Progenitor cell of endocrine pancreas (in vitro differentiated cells): Measurements from ENCODE around the gene ADH1A. TPM values are rescaled to one million over a fixed set of nuclear protein-coding genes. Genes with fewer than 3 reads are reported as not detected.
"Not testable (repeated sequence)": the region's sequence is repeated elsewhere in the genome, so short reads cannot be mapped to it uniquely, and the experiment has no call there.

Experiments used
- DNase-seq: peaks from one replicate; pipeline ENCODE4 v3.0.0; 2021; ENCODE audit warnings: low spot score; ENCODE audit not compliant: unreplicated experiment
- H3K27ac Mint-ChIP-seq: 2 replicates; pipeline ENCODE4 v1.8.0; 2021; ENCODE audit warnings: mild to moderate bottlenecking, moderate library complexity, mixed read lengths
- H3K27me3 Mint-ChIP-seq: 2 replicates; pipeline ENCODE4 v1.8.0; 2021; ENCODE audit warnings: mixed read lengths
- H3K36me3 Mint-ChIP-seq: 2 replicates; pipeline ENCODE4 v1.8.0; 2022; ENCODE audit warnings: mixed read lengths; ENCODE audit not compliant: insufficient read depth
- H3K4me1 Mint-ChIP-seq: 2 replicates; pipeline ENCODE4 v1.8.0; 2021; ENCODE audit warnings: low read depth, mixed read lengths
- H3K4me3 Mint-ChIP-seq: 2 replicates; pipeline ENCODE4 v1.8.0; 2021; ENCODE audit warnings: low read depth, mild to moderate bottlenecking, moderate library complexity, mixed read lengths
- H3K9me3 Mint-ChIP-seq: 2 replicates; pipeline ENCODE4 v1.8.0; 2021; ENCODE audit warnings: low read depth, mixed read lengths
- CTCF ChIP-seq: fragments of 200-600 bp; sonication (generic); IDR thresholded peaks from one replicate; pipeline ENCODE4 v1.5.0; 2021; ENCODE audit warnings: antibody characterized with exemption, mild to moderate bottlenecking; ENCODE audit not compliant: unreplicated experiment
- total RNA-seq: library from RNA; stranded (reverse); gene quantifications from 2 replicates; pipeline ENCODE4 v1.2.1, GENCODE V29; 2021

The ADH1A gene
- total RNA-seq, 1 donor from 2014 or later: 5.6 TPM

- TF ChIP-seq CTCF: no peak
- Mint-ChIP-seq H3K27me3 (peaks cover 14% of the 10 kb centered on the region), H3K27ac (no peak overlapping the region), H3K36me3 (no peaks in the 10 kb centered on the region), H3K4me3 (no peak overlapping the region), H3K4me1 (peaks cover 3% of the 10 kb centered on the region), H3K9me3 (peaks cover 16% of the 10 kb centered on the region)
- DNase-seq: no peak
These were observed 39.1 kb upstream of the ADH1A start for GRCh38 chr4:99329876-99330275.

- no peak for DNase-seq
- no peaks in the 10 kb centered on the region for H3K36me3 Mint-ChIP-seq
- no peak overlapping the region for H3K27ac Mint-ChIP-seq
- H3K4me1 Mint-ChIP-seq: peaks cover 7% of the 10 kb centered on the region
- no peak overlapping the region for H3K4me3 Mint-ChIP-seq
- H3K9me3 Mint-ChIP-seq: peaks cover 16% of the 10 kb centered on the region
- peaks cover 20% of the 10 kb centered on the region for H3K27me3 Mint-ChIP-seq
- no peak for TF ChIP-seq CTCF
These were observed 34.2 kb upstream of the ADH1A start for GRCh38 chr4:99324979-99325378.

GRCh38 chr4:99324361-99324760 lies 33.6 kb upstream of the ADH1A start:
- no peak overlapping the region for H3K4me3 Mint-ChIP-seq
- no peak for TF ChIP-seq CTCF
- no peak for DNase-seq
- H3K9me3 Mint-ChIP-seq: peaks cover 13% of the 10 kb centered on the region
- H3K36me3 Mint-ChIP-seq: no peaks in the 10 kb centered on the region
- H3K4me1 Mint-ChIP-seq: peaks cover 7% of the 10 kb centered on the region
- peaks cover 19% of the 10 kb centered on the region for H3K27me3 Mint-ChIP-seq
- no peak overlapping the region for H3K27ac Mint-ChIP-seq

- no peak for DNase-seq
- H3K9me3 Mint-ChIP-seq: peaks cover 8% of the 10 kb centered on the region
- no peak overlapping the region for H3K27ac Mint-ChIP-seq
- peaks cover 23% of the 10 kb centered on the region for H3K27me3 Mint-ChIP-seq
- no peak for TF ChIP-seq CTCF
- no peaks in the 10 kb centered on the region for H3K36me3 Mint-ChIP-seq
- H3K4me3 Mint-ChIP-seq: no peak overlapping the region
- H3K4me1 Mint-ChIP-seq: peaks cover 7% of the 10 kb centered on the region
These were observed 33.0 kb upstream of the ADH1A start for GRCh38 chr4:99323756-99324155.

GRCh38 chr4:99321241-99322191 lies 30.7 kb upstream of the ADH1A start, which contains the start of gene ADH1B:
ADH1B (minus strand) TSS chr4:99321401; CDS start chr4:99321331, 70 bp downstream.
- Mint-ChIP-seq H3K4me1 (peaks cover 7% of the 10 kb centered on the region), H3K9me3 (peaks cover 6% of the 10 kb centered on the region), H3K36me3 (no peaks in the 10 kb centered on the region), H3K27ac (peak within 1 kb of the TSS; percentile 31), H3K4me3 (no peak within 1 kb of the TSS), H3K27me3 (peaks cover 30% of the 10 kb centered on the region)
- DNase-seq: no peak
- no peak for TF ChIP-seq CTCF

GRCh38 chr4:99317811-99318210 lies 27.0 kb upstream of the ADH1A start:
- peaks cover 37% of the 10 kb centered on the region for H3K27me3 Mint-ChIP-seq
- not testable (repeated sequence) for H3K36me3 Mint-ChIP-seq, H3K4me3 Mint-ChIP-seq, H3K9me3 Mint-ChIP-seq, DNase-seq, H3K27ac Mint-ChIP-seq, H3K4me1 Mint-ChIP-seq
